Measurements from ENCODE around the gene CDS1. TPM values are rescaled to one million over a fixed set of nuclear protein-coding genes. Genes with fewer than 3 reads are reported as not detected.

The CDS1 gene
- total and polyA plus RNA-seq, 10 of the 15 experiments (the other 5 are each of a cell fraction or from before 2014, with no cell fraction given), result 0.03 TPM; not detected in 8

GRCh38 chr4:84660606-84661005 is 77.7 kb downstream of the CDS1 start:
- no peaks in the 10 kb centered on the region for H3K79me2 ChIP-seq (ENCODE audit: control insufficient read depth, insufficient read depth, low read length)
- no peak overlapping the region for H3K4me2 ChIP-seq (ENCODE audit: control insufficient read depth, insufficient read depth)
- no peak overlapping the region for H3K27ac ChIP-seq (ENCODE audit: control insufficient read depth, insufficient read depth)
- no peaks in the 10 kb centered on the region for H3K27me3 ChIP-seq (replicated peaks in 1 of 2; ENCODE audit: control insufficient read depth in 2 of 2, insufficient read depth in 2 of 2, low read length in 1 of 2)
- H3K4me1 ChIP-seq (ENCODE audit: control insufficient read depth, insufficient read depth, low read length), result no peaks in the 10 kb centered on the region
- no peak for TF ChIP-seq SIX5 (IDR thresholded peaks at IDR 0.05; ENCODE audit: low read depth, low read length, severe bottlenecking)
- TF ChIP-seq ZNF622 (IDR thresholded peaks at IDR 0.05), result no peak
- TF ChIP-seq FOXM1 (IDR thresholded peaks at IDR 0.05; ENCODE audit: low read depth, low read length), result no peak
- no peak for TF ChIP-seq ZBTB11 (CRISPR knock-in tag; IDR thresholded peaks at IDR 0.05)
- no peak for TF ChIP-seq ZNF24 (IDR thresholded peaks at IDR 0.05)
- TF ChIP-seq RCOR1 (conservative IDR thresholded peaks at IDR 0.05; ENCODE audit: low read depth, low read length), result no peak
- no peak for TF ChIP-seq CTCF (IDR thresholded peaks at IDR 0.05 in 2 of 3, conservative IDR thresholded peaks at IDR 0.05 in 1 of 3; ENCODE audit: control insufficient read depth in 2 of 3, extremely low read depth in 1 of 3, insufficient read depth in 1 of 3, low read depth in 3 of 3, low read length in 3 of 3)
- no peak for TF ChIP-seq JUNB (IDR thresholded peaks at IDR 0.05)
- no peak for TF ChIP-seq SIN3A (IDR thresholded peaks at IDR 0.05; ENCODE audit: low read depth, low read length)
- no peak for TF ChIP-seq MTA3 (IDR thresholded peaks at IDR 0.05; ENCODE audit: borderline replicate concordance, low read length)
- TF ChIP-seq IKZF2 (IDR thresholded peaks at IDR 0.05), result no peak
- TF ChIP-seq BMI1 (IDR thresholded peaks at IDR 0.05; ENCODE audit: borderline replicate concordance), result no peak
- CTCF ChIA-PET, result no interaction called here
- SMC1A ChIA-PET (ENCODE audit: uncharacterized antibody, unreplicated experiment), result no interaction called here
- no TSS peak for BruUV-seq (replicated peaks)
- POLR2A ChIA-PET, result no interaction called here
- intact Hi-C loops (cut with micrococcal nuclease; ENCODE audit: unreplicated experiment) (no loop called here), in situ Hi-C loops (cut with MboI) (no loop called here)
- DNase-seq (ENCODE audit: low read depth, low spot score), result no peak
- RAD21 ChIA-PET (ENCODE audit: unreplicated experiment), result no interaction called here
- H2AFZ ChIP-seq (ENCODE audit: control insufficient read depth, low read depth, low read length), result no peak overlapping the region
- no peak for FAIRE-seq
- no peak for ATAC-seq
- H3K4me3 ChIP-seq, result no peak overlapping the region
- no peaks in the 10 kb centered on the region for H3K36me3 ChIP-seq (ENCODE audit: control insufficient read depth in 2 of 2, insufficient read depth in 2 of 2, low read length in 1 of 2)
- no peaks in the 10 kb centered on the region for H3K9me3 ChIP-seq (replicated peaks; ENCODE audit: control insufficient read depth, insufficient read depth, low read length)
- 25% methylated on average over 3 of the region's 3 CpGs for WGBS (ENCODE audit: insufficient coverage, insufficient replicate concordance, low lambda C conversion rate, missing lambda C conversion rate)
- no peaks in the 10 kb centered on the region for H4K20me1 ChIP-seq (ENCODE audit: control insufficient read depth, insufficient read depth)
- no peak overlapping the region for H3K9ac ChIP-seq (ENCODE audit: control insufficient read depth, insufficient read depth, low read length)
